Glutamatergic neuron (in vitro differentiated cells): ENCODE data around the gene KCNK10. TPM values are rescaled to one million over a fixed set of nuclear protein-coding genes. Genes with fewer than 3 reads are reported as not detected.

Experiments
- DNase-seq: peaks from one replicate; pipeline ENCODE4 v3.0.0; 2022
- H3K27ac Mint-ChIP-seq: one replicate; pipeline ENCODE4 v1.8.0; 2020; ENCODE audit warnings: mild to moderate bottlenecking, mixed read lengths, inconsistent platforms; ENCODE audit not compliant: unreplicated experiment
- H3K27me3 Mint-ChIP-seq: one replicate; pipeline ENCODE4 v1.8.0; 2020; ENCODE audit warnings: mild to moderate bottlenecking, moderate library complexity, mixed read lengths, inconsistent platforms; ENCODE audit not compliant: unreplicated experiment
- H3K36me3 Mint-ChIP-seq: one replicate; pipeline ENCODE4 v1.8.0; 2020; ENCODE audit warnings: mild to moderate bottlenecking, mixed read lengths, inconsistent platforms; ENCODE audit not compliant: unreplicated experiment
- H3K4me1 Mint-ChIP-seq: one replicate; pipeline ENCODE4 v1.8.0; 2020; ENCODE audit warnings: mild to moderate bottlenecking, low read depth, mixed read lengths, inconsistent platforms; ENCODE audit not compliant: unreplicated experiment
- H3K4me3 Mint-ChIP-seq: one replicate; pipeline ENCODE4 v1.8.0; 2020; ENCODE audit warnings: mild to moderate bottlenecking, mixed read lengths, inconsistent platforms; ENCODE audit not compliant: unreplicated experiment
- H3K9me3 Mint-ChIP-seq: one replicate; pipeline ENCODE4 v1.8.0; 2020; ENCODE audit warnings: mild to moderate bottlenecking, moderate library complexity, mixed read lengths, inconsistent platforms; ENCODE audit not compliant: unreplicated experiment
- total RNA-seq: library from RNA; stranded (reverse); fragmentation: NEBNext Ultra II Directional; extraction: Animal tissue kit (Norgen Biotek cat#: 25700); gene quantifications from one replicate; pipeline ENCODE4 v1.2.1, GENCODE V29; 2021; ENCODE audit not compliant: unreplicated experiment
- TF ChIP-seq, protein P1 (sequence below): fragments of 200-600 bp; sonication (generic); IDR thresholded peaks from one replicate; pipeline ENCODE4 v1.5.0; 2021; ENCODE audit not compliant: partially characterized antibody, unreplicated experiment

KCNK10 gene
- total RNA-seq, 1 donor from 2014 or later: 2.8 TPM

DNA sequence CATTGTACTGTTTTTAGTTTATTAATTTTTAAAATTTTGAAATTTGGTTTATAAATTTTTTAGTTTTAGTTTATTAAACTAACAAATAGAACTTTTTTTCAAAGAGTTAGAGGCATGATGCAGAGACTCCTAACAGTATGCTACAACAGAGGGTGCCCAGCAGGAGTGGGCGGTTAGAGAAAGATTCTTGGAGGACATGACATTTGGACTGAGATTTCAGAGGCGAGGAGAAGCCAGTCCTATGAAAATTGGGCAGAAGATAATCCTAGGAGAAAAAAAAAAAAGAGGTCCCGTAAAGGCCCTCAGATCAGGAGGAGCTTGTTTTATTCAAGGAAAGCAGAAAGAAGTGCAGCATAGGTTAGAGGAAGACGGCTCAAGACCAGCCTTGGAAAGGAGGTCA is 21.7 kb downstream of the KCNK10 start:
- H3K9me3 Mint-ChIP-seq: peaks cover 2% of the 10 kb centered on the region
- H3K4me3 Mint-ChIP-seq: no peak overlapping the region
- peaks cover 7% of the 10 kb centered on the region for H3K36me3 Mint-ChIP-seq
- no peak overlapping the region for H3K27ac Mint-ChIP-seq
- DNase-seq: no peak
- no peaks in the 10 kb centered on the region for H3K4me1 Mint-ChIP-seq
- TF ChIP-seq, protein P1, sequence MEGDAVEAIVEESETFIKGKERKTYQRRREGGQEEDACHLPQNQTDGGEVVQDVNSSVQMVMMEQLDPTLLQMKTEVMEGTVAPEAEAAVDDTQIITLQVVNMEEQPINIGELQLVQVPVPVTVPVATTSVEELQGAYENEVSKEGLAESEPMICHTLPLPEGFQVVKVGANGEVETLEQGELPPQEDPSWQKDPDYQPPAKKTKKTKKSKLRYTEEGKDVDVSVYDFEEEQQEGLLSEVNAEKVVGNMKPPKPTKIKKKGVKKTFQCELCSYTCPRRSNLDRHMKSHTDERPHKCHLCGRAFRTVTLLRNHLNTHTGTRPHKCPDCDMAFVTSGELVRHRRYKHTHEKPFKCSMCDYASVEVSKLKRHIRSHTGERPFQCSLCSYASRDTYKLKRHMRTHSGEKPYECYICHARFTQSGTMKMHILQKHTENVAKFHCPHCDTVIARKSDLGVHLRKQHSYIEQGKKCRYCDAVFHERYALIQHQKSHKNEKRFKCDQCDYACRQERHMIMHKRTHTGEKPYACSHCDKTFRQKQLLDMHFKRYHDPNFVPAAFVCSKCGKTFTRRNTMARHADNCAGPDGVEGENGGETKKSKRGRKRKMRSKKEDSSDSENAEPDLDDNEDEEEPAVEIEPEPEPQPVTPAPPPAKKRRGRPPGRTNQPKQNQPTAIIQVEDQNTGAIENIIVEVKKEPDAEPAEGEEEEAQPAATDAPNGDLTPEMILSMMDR: no peak
- peaks cover 3% of the 10 kb centered on the region for H3K27me3 Mint-ChIP-seq

DNA sequence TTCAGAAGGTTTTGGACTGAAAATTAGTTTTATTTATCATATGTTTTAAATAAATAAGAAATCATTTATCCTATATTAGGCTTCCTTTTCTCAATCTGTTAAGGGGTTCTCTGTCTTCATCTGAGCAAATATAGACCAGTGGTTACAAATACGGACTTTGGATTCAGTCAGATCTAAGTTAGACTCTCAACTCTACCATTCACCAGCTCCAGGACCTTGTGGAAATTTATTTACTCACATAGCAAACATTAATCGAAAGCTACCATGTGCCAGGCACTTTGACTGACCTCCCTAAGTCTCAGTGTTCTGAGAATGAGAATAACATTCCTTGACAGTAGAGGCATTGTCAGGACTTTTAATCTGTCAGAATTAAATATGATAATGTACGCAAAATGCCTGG is 22.3 kb downstream of the KCNK10 start:
- Mint-ChIP-seq H3K4me3 (no peak overlapping the region), H3K27ac (no peak overlapping the region), H3K36me3 (peaks cover 7% of the 10 kb centered on the region), H3K9me3 (peaks cover 2% of the 10 kb centered on the region), H3K4me1 (no peaks in the 10 kb centered on the region), H3K27me3 (peaks cover 3% of the 10 kb centered on the region)
- DNase-seq: no peak
- TF ChIP-seq, protein P1: no peak

DNA sequence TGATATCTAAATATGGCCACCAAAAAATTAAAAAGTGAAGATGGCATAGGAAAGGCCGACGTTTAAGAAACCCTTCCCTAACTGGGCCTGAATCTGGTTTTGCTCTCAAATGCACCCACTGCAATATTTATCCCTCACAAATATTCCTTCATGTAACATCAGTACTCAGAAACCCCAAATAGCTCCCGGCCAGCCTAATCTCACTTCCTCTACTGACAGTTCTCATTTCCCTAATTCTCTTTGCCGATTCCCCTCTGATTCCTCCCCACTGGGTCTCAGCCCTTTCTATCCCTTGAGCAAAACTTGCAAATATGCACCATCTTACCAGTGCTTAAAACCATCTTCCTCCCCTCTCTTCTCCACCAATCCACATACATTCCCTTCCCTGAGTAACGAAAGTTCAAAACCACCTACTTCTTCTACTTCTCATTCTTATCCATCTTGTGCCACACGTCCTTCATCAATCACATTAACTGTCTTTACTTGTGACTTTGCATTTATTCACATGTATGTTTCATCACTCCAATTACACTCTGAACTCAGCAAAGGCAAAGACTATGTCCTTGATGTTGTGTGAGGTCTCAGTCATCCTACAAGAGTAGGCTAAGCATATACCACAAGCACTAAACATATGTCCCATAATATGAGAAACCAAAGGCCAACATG is 23.1 kb downstream of the KCNK10 start:
- peaks cover 7% of the 10 kb centered on the region for H3K36me3 Mint-ChIP-seq
- DNase-seq: no peak
- TF ChIP-seq, protein P1: no peak
- peaks cover 3% of the 10 kb centered on the region for H3K27me3 Mint-ChIP-seq
- no peaks in the 10 kb centered on the region for H3K4me1 Mint-ChIP-seq
- H3K4me3 Mint-ChIP-seq: no peak overlapping the region
- no peak overlapping the region for H3K27ac Mint-ChIP-seq
- H3K9me3 Mint-ChIP-seq: peaks cover 2% of the 10 kb centered on the region

DNA sequence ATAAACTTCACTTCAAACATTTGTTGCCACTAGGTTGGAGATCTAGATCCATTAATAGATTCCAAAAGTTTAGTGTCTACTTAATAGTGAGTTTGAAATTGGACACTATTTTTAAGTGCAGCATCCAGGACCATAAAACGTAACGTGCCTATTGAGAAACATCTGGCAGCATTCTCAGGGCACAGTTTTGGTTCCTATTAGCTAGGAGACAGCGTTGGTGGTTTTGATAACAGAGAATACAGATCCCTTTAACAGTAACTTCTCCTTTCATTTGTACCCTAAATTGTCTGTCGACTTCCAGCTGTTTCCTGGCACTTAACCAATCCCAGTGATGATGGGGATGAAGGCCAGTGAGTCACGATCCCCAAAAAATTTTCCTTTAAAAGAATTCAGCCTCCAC is 25.8 kb downstream of the KCNK10 start:
- no peak for DNase-seq
- H3K9me3 Mint-ChIP-seq: peaks cover 2% of the 10 kb centered on the region
- no peak overlapping the region for H3K27ac Mint-ChIP-seq
- peaks cover 7% of the 10 kb centered on the region for H3K36me3 Mint-ChIP-seq
- peaks cover 3% of the 10 kb centered on the region for H3K27me3 Mint-ChIP-seq
- TF ChIP-seq, protein P1: no peak
- H3K4me3 Mint-ChIP-seq: no peak overlapping the region
- H3K4me1 Mint-ChIP-seq: no peaks in the 10 kb centered on the region

DNA sequence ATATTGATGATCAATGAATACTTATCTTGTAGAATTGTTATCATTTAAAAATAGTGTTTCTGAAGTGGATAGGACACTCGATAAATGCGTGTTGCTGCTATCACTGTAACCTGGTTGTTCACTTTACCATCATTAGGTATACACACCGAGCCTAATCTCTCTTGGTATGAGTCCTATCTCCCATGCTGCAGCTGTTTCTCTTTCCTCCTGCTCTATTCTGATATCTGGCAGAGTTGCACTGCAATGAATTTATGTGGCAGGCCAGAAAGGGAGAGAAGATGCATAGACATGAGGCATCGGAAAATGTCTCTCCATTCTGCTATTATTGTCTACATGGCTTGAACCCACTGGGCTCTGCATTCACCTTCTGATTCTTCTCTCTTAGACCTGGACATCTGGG is 26.7 kb downstream of the KCNK10 start:
- peaks cover 2% of the 10 kb centered on the region for H3K9me3 Mint-ChIP-seq
- DNase-seq: no peak
- no peaks in the 10 kb centered on the region for H3K4me1 Mint-ChIP-seq
- TF ChIP-seq, protein P1: no peak
- H3K27me3 Mint-ChIP-seq: peaks cover 3% of the 10 kb centered on the region
- no peak overlapping the region for H3K27ac Mint-ChIP-seq
- no peak overlapping the region for H3K4me3 Mint-ChIP-seq
- peaks cover 1% of the 10 kb centered on the region for H3K36me3 Mint-ChIP-seq
